Activated naive CD8-positive, alpha-beta T cell treated with anti-CD3 and anti-CD28 coated beads, Interleukin-2, amount 10 ng/mL, durations not matched to agents 7 days and 5 days (primary cell): ENCODE results near the gene KIF21B. TPM values are rescaled to one million over a fixed set of nuclear protein-coding genes. Genes with fewer than 3 reads are reported as not detected.

Source experiments
- ATAC-seq: fragments of 150-1000 bp; cut with Tn5 transposase; one replicate; pipeline ENCODE4 v1.10.0; 2021; ENCODE audit warnings: low read depth, moderate library complexity
- POLR2A ChIA-PET: fragments of 350-600 bp; sonication (Branson Sonifier 250); formaldehyde crosslinking; loops from one replicate; lab custom pipeline; 2021; ENCODE audit warnings: antibody characterized with exemption; lab: Charles Lee
- DNase-seq: peaks from one replicate; pipeline ENCODE4 v3.0.0; 2021
- H3K27ac Mint-ChIP-seq: one replicate; pipeline ENCODE4 v1.8.0; 2022; ENCODE audit warnings: mild to moderate bottlenecking, mixed read lengths
- H3K27me3 Mint-ChIP-seq: one replicate; pipeline ENCODE4 v1.8.0; 2022; ENCODE audit warnings: mild to moderate bottlenecking, moderate library complexity, mixed read lengths
- H3K36me3 Mint-ChIP-seq: one replicate; pipeline ENCODE4 v1.8.0; 2021; ENCODE audit warnings: mild to moderate bottlenecking, mixed read lengths
- H3K4me1 Mint-ChIP-seq: one replicate; pipeline ENCODE4 v1.8.0; 2021; ENCODE audit warnings: mixed read lengths
- H3K4me3 Mint-ChIP-seq: one replicate; pipeline ENCODE4 v1.8.0; 2022; ENCODE audit warnings: mild to moderate bottlenecking, moderate library complexity, mixed read lengths
- H3K9me3 Mint-ChIP-seq: one replicate; pipeline ENCODE4 v1.8.0; 2021; ENCODE audit warnings: mixed read lengths
- total RNA-seq, 2 experiments: library from RNA; stranded (reverse); gene quantifications; one replicate each; pipeline ENCODE4 v1.2.3, GENCODE V29; 2021

KIF21B gene
- total RNA-seq, 2 experiments from 2014 or later, result 143 TPM

DNA sequence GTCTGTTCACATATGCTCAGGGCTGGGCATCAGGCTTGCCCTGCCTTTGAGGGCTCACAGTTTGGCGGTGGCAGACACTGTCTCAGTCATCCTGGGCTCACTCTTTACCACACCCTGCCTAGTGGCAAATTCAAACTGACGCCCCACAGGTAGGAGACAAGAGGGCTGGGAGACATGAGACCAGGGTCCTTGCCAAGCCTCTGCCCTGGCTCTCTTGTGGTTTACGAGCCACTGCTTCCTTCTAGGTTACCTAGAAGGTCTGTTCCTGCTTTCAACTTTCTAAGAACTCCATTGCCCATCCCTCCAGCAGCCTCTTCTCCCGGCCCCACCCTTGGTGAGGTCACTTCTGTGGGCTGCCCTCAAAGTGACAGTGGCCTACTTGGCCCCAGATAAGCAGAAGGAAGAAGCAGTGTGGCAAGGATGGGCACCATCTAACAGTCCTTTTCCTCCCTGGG, 10.5 kb downstream of the KIF21B start:
- DNase-seq (peak; percentile 56), ATAC-seq (peak; percentile 68)
- H3K4me1 Mint-ChIP-seq, result peaks cover 77% of the 10 kb centered on the region
- no peaks in the 10 kb centered on the region for H3K27me3 Mint-ChIP-seq
- no peaks in the 10 kb centered on the region for H3K9me3 Mint-ChIP-seq
- H3K27ac Mint-ChIP-seq, result peak overlapping the region; percentile 95
- peaks cover 27% of the 10 kb centered on the region for H3K36me3 Mint-ChIP-seq
- POLR2A ChIA-PET, result interaction anchor here (0.6 to 8.6 kb wide), 2 partner anchors 10 to 261 kb away, joined by 4 to 108 read pairs; partner anchors contain the start of gene KIF21B
- H3K4me3 Mint-ChIP-seq, result peak overlapping the region; percentile 76

DNA sequence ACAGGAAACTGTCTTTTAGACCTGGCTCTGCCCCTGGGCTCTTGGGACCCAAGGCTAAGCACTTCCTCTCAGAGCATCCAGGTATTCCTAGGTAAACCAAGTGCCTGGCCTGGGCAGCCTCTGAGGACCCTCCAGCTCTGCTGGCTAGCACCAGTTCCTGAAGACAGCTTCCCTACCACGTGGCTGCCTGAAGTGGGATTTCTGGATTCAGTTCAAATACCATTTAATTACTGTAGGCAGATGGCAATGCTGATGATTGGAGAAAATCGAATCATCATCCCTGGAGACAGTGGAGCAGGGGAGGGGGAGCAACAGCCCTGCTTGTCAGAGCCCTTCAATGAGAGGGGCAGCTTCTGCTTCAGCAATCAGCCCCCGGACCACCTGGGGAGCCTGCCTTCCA, 11.9 kb downstream of the KIF21B start:
- no peak for DNase-seq
- peaks cover 65% of the 10 kb centered on the region for H3K4me1 Mint-ChIP-seq
- no peaks in the 10 kb centered on the region for H3K27me3 Mint-ChIP-seq
- H3K36me3 Mint-ChIP-seq, result peaks cover 24% of the 10 kb centered on the region
- no peaks in the 10 kb centered on the region for H3K9me3 Mint-ChIP-seq
- peak overlapping the region; percentile 57 for H3K4me3 Mint-ChIP-seq
- POLR2A ChIA-PET, result interaction anchor here (8.6 kb wide), 1 partner anchor 11 kb away, joined by 108 read pairs; the partner anchor contains the start of gene KIF21B
- no peak for ATAC-seq
- peak overlapping the region; percentile 95 for H3K27ac Mint-ChIP-seq

GRCh38 chr1:201009962-201010645, 13.4 kb downstream of the KIF21B start:
- peaks cover 23% of the 10 kb centered on the region for H3K36me3 Mint-ChIP-seq

GRCh38 chr1:201008666-201009360, 14.7 kb downstream of the KIF21B start:
- Mint-ChIP-seq H3K27ac (peak overlapping the region; percentile 71), H3K36me3 (peaks cover 21% of the 10 kb centered on the region), H3K9me3 (no peaks in the 10 kb centered on the region), H3K27me3 (no peaks in the 10 kb centered on the region), H3K4me3 (no peak overlapping the region), H3K4me1 (peaks cover 44% of the 10 kb centered on the region)
- ATAC-seq (no peak), DNase-seq (no peak)
- POLR2A ChIA-PET, result interaction anchor here (1.2 to 8.6 kb wide), 2 partner anchors 9 to 14 kb away, joined by 4 to 108 read pairs; partner anchors contain the start of gene KIF21B

More at GRCh38 chr1:201009962-201010645, 13.4 kb downstream of the KIF21B start:
- H3K4me3 Mint-ChIP-seq, result no peak overlapping the region
- H3K27me3 Mint-ChIP-seq, result no peaks in the 10 kb centered on the region
- peak overlapping the region; percentile 62 for H3K27ac Mint-ChIP-seq
- POLR2A ChIA-PET, result interaction anchor here (1.0 to 8.6 kb wide), 2 partner anchors 12 to 13 kb away, joined by 3 to 108 read pairs; partner anchors contain the start of gene KIF21B
- peaks cover 54% of the 10 kb centered on the region for H3K4me1 Mint-ChIP-seq
- no peaks in the 10 kb centered on the region for H3K9me3 Mint-ChIP-seq
- ATAC-seq, result no peak
- DNase-seq, result no peak

DNA sequence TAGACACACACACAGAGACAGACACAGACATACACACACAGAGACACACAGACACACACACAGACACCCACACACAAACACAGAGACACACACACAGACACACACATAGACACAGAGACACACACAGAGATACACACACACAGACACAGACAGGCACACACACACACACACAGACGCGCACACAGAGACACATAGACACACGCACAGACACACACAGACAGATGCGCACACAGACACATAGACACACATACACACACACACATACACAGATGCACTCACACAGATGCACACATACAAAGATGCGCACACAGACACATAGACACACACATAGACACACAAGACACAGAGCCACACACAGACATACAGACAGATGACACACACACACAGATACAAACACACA, 16.0 kb downstream of the KIF21B start:
- H3K36me3 Mint-ChIP-seq, result peaks cover 26% of the 10 kb centered on the region
- POLR2A ChIA-PET, result no interaction called here
- no peak overlapping the region for H3K4me3 Mint-ChIP-seq
- H3K27me3 Mint-ChIP-seq, result no peaks in the 10 kb centered on the region
- no peak overlapping the region for H3K27ac Mint-ChIP-seq
- H3K9me3 Mint-ChIP-seq, result no peaks in the 10 kb centered on the region
- peaks cover 31% of the 10 kb centered on the region for H3K4me1 Mint-ChIP-seq
- no peak for DNase-seq
- no peak for ATAC-seq

GRCh38 chr1:201006450-201006849, 17.1 kb downstream of the KIF21B start:
- ATAC-seq (no peak), DNase-seq (no peak)
- Mint-ChIP-seq H3K27me3 (no peaks in the 10 kb centered on the region), H3K4me1 (peaks cover 25% of the 10 kb centered on the region), H3K9me3 (no peaks in the 10 kb centered on the region), H3K36me3 (peaks cover 31% of the 10 kb centered on the region), H3K27ac (no peak overlapping the region), H3K4me3 (no peak overlapping the region)
- POLR2A ChIA-PET, result interaction anchor here (0.9 kb wide), 2 partner anchors 14 to 16 kb away, joined by 3 to 4 read pairs; no protein-coding TSS in a partner anchor

GRCh38 chr1:201004732-201005131, 18.8 kb downstream of the KIF21B start:
- H3K27me3 Mint-ChIP-seq, result no peaks in the 10 kb centered on the region
- POLR2A ChIA-PET, result interaction anchor here (1.5 to 1.9 kb wide), 3 partner anchors 11 to 18 kb away, joined by 4 to 5 read pairs (median 4); no protein-coding TSS in a partner anchor
- ATAC-seq (no peak), DNase-seq (no peak)
- H3K4me3 Mint-ChIP-seq, result no peak overlapping the region
- H3K4me1 Mint-ChIP-seq, result peaks cover 15% of the 10 kb centered on the region
- no peaks in the 10 kb centered on the region for H3K9me3 Mint-ChIP-seq
- H3K27ac Mint-ChIP-seq, result peak overlapping the region; percentile 8
- peaks cover 32% of the 10 kb centered on the region for H3K36me3 Mint-ChIP-seq

DNA sequence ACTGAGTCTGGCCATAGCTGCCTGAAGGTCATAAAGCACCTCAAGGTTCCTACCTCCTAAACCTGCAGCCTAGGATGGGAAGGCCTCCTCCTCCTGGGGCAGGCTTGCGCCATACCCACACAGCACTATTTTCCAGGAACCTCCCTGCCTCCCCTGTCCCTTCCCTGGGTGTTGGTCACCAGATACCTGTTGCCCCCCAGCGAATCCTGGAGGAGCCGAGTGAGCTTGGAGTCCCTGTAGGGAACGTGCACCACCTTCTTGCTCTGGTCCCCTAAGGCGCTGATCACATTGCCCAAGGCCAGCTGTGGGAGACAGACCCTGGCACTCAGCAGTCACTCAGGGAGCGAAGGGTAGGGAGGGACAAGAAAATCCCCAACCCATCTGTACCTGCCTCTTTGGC, 19.4 kb downstream of the KIF21B start:
- H3K36me3 Mint-ChIP-seq, result peaks cover 34% of the 10 kb centered on the region

DNA sequence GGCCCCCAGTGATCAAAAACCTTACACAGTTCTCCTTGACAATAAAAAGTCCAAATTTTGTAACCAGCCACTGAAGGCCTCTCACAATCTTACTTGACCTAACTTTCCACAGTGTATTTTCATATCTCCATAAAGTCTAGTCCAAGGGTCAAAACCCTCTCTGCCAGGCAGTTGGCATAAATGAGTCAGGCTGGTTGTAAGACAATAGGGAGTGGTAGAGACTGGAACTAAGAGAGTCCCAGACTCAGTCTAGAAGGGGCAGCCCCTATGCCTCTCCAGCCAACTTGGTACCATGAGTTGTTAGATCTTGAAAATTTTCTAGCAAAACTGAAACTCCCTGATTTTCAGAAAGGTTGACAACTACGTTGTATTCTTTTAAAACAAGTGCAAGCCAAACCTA, 21.0 kb downstream of the KIF21B start:
- ATAC-seq, result no peak
- DNase-seq, result no peak
- peaks cover 7% of the 10 kb centered on the region for H3K4me1 Mint-ChIP-seq
- no peaks in the 10 kb centered on the region for H3K9me3 Mint-ChIP-seq
- H3K36me3 Mint-ChIP-seq, result peaks cover 40% of the 10 kb centered on the region
- POLR2A ChIA-PET, result no interaction called here
- peak overlapping the region; percentile 49 for H3K27ac Mint-ChIP-seq
- H3K4me3 Mint-ChIP-seq, result no peak overlapping the region
- no peaks in the 10 kb centered on the region for H3K27me3 Mint-ChIP-seq

More for the DNA sequence above, 19.4 kb downstream of the KIF21B start:
- POLR2A ChIA-PET, result interaction anchor here (1.5 to 1.9 kb wide), 2 partner anchors 16 to 18 kb away, joined by 4 to 5 read pairs; no protein-coding TSS in a partner anchor
- DNase-seq (no peak), ATAC-seq (no peak)
- H3K4me1 Mint-ChIP-seq, result peaks cover 12% of the 10 kb centered on the region
- no peaks in the 10 kb centered on the region for H3K9me3 Mint-ChIP-seq
- no peak overlapping the region for H3K4me3 Mint-ChIP-seq
- no peak overlapping the region for H3K27ac Mint-ChIP-seq
- no peaks in the 10 kb centered on the region for H3K27me3 Mint-ChIP-seq

DNA sequence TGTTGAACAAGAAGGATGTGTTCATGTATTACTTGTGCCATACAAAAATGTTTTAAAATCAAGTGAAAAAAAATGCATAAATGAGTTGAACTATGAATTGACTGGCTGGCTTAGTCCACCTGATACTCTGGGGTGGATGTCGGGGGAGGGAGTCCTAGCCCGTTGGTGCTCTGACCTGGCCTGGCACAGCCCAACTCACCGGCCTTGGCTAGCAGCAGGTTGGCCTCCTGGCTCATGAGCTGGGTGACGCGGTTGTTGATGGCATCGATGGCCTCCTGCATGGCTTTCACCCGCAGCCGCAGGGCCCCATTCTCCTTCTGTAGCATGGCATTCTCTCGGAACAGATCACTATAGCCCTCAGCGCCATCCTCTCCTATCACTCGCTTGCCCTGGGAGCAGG, 21.6 kb downstream of the KIF21B start:
- Mint-ChIP-seq H3K4me1 (peaks cover 7% of the 10 kb centered on the region), H3K9me3 (no peaks in the 10 kb centered on the region), H3K27ac (peak overlapping the region; percentile 49), H3K4me3 (no peak overlapping the region), H3K36me3 (peaks cover 43% of the 10 kb centered on the region), H3K27me3 (no peaks in the 10 kb centered on the region)
- no peak for DNase-seq
- ATAC-seq, result no peak
- POLR2A ChIA-PET, result no interaction called here

GRCh38 chr1:201000391-201000790, 23.1 kb downstream of the KIF21B start:
- no peaks in the 10 kb centered on the region for H3K27me3 Mint-ChIP-seq
- no peaks in the 10 kb centered on the region for H3K9me3 Mint-ChIP-seq
- H3K4me3 Mint-ChIP-seq, result no peak overlapping the region
- POLR2A ChIA-PET, result interaction anchor here (0.9 kb wide), 1 partner anchor 22 kb away, joined by 3 read pairs; no protein-coding TSS in a partner anchor
- H3K4me1 Mint-ChIP-seq, result peaks cover 7% of the 10 kb centered on the region
- no peak for DNase-seq
- peaks cover 51% of the 10 kb centered on the region for H3K36me3 Mint-ChIP-seq
- no peak overlapping the region for H3K27ac Mint-ChIP-seq
- no peak for ATAC-seq

GRCh38 chr1:200999667-201000066, 23.8 kb downstream of the KIF21B start:
- Mint-ChIP-seq H3K27ac (no peak overlapping the region), H3K4me3 (no peak overlapping the region), H3K27me3 (no peaks in the 10 kb centered on the region), H3K9me3 (no peaks in the 10 kb centered on the region), H3K4me1 (peaks cover 7% of the 10 kb centered on the region), H3K36me3 (peaks cover 51% of the 10 kb centered on the region)
- ATAC-seq (no peak), DNase-seq (no peak)
- POLR2A ChIA-PET, result no interaction called here

- H3K27ac Mint-ChIP-seq, result no peak overlapping the region
- H3K4me3 Mint-ChIP-seq, result no peak overlapping the region
- peaks cover 7% of the 10 kb centered on the region for H3K4me1 Mint-ChIP-seq
- H3K27me3 Mint-ChIP-seq, result no peaks in the 10 kb centered on the region
- DNase-seq (no peak), ATAC-seq (no peak)
- POLR2A ChIA-PET, result interaction anchor here (0.8 to 1.1 kb wide), 5 partner anchors 10 to 24 kb away, joined by 3 to 4 read pairs (median 3); no protein-coding TSS in a partner anchor
- no peaks in the 10 kb centered on the region for H3K9me3 Mint-ChIP-seq
- H3K36me3 Mint-ChIP-seq, result peaks cover 50% of the 10 kb centered on the region
Measured at GRCh38 chr1:200998323-200998722, 25.2 kb downstream of the KIF21B start.
